NOMO-1 treated with dmso at 0.1 percent for 144 hours (cell line): ENCODE results near the gene MPST.

ENCODE experiments used
- DNase-seq: peaks from one replicate; lab custom pipeline; 2025; ENCODE audit not compliant: unreplicated experiment; lab: John Stamatoyannopoulos, UW

The MPST gene

DNA sequence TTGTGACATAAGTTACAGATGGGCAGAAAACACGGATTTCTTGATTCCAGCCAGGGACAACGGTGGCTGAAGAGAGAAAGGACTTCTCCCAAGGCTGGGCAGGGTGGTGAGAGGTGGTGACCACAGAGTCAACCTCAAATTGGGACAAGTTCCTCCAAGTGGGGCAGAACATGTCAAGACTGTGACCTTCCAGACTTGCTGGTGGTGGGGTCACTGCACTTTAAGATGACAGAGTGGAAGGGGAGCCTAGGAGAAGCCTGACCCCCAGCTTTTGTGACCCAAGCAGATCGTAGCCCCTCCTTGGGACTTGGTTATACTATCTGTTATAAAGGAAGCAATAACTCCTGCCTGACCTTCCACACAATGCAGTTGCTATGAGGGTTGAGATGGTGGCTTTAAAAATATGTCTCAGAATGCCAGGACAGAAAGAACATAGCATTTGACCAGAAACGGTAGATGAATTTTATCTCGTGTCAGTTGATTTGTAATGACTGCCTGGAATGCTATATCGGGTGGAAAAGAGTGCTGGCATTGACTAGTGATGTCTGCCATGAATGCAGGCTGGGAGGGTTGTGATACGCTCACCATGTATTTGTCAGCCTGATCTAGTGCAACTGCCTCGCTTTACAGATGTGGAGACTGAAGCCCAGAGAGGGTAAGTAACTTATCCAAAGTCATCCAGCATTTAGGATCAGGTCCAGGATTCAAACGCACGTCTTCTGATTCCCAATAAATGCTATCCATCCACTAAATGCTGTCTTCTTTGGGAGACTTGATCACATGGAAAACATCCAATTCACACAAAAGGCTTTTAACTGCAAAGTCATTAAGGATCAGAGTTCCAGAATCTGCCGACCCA is 18.6 kb upstream of the MPST start:
- no peak for DNase-seq

DNA sequence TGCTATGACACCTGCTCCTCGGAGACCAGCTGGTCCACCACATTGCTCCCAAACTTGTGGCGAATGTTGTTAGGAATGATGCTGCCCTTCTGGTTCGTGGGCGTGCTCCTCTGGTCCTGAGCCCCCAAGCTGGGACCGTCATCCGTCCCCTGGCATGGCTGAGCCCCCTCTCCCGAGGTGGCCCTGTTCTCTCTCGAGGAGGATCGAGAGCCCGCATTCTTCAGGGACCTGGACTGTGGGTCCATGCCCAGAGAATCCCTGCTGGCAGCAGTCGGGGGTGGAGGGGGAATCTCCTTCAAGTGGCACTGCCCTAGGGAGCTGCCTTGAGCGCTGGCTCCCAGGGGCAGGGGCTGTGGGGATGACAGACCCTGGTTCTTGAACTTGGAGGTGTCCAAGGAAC is 17.7 kb upstream of the MPST start:
- DNase-seq = no peak

DNA sequence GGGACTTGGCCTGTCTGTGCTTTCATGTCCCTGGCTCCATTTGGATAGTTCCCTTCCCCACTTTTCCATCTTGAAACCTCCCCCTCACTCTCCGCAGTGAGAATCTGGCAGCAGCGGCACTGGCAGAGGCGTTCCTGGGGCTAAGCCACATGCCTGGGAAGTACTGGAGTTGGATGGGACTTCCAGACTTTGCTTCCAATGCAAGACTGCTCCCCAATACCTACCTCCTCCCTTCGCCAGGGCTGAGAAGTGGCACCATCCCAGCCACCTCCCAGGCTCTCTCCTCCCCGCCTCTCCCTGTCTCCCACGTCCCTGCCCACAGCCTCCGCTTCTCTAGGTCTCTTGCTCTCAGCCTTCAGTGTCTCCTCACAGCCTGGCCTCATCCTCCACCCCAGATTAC is 16.9 kb upstream of the MPST start:
- no peak for DNase-seq

DNA sequence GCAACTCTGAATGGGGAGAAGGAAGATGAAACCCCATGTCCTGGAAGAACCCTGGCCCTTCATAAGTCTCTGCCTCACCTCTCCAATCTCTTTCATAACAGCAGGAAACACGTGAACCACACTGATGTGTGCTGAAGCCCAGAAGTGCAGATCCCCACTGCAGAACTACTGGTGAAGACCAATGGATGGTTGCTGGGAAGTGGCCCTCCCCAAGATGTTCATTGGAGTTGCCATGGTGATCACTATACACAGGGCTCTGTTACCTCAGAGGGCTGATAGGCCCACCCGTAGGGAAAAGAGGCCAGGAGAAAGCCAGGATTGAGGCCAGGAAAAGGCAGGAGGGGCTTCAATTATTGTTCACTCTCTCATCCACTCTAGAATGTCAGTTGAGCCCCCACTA is 11.9 kb upstream of the MPST start:
- no peak for DNase-seq

DNA sequence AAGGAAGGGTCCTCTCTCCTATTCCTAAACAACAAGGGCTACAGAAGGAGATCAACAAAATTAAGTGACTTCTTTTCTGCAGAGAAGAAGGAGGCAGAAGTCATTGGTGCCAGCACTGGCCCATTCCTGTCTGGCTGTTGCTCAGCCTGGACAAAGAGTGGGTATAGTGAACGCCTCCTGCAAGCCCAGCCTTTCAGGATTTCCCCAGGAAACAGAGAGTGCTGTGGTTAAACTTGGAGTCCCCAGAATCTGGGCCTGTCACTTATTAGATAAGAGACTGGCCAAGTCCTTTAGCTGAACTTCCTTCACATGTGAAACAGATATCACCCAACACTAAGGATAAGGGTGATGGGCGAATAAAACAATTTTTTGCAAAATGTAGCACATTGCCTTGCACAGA is 11.2 kb upstream of the MPST start:
- no peak for DNase-seq

DNA sequence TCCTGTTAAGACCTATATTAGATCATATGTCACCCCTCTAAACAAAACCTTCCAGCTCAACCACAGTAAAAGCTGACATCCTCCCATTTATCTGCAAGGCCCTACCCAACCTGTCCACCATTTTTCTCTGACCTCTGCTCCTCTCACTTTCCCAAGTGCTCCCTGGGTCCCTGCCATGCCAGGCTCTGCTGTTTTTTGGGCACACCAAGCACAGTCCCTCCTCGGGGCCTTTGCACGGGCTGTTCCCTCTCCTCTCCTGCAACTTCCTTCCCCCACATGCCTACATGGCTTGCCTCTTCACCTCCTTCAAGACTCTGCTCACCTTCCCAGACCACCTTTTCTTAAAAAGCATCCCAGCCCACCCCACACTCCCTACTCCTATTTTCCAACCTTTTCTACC is 10.1 kb upstream of the MPST start:
- no peak for DNase-seq

DNA sequence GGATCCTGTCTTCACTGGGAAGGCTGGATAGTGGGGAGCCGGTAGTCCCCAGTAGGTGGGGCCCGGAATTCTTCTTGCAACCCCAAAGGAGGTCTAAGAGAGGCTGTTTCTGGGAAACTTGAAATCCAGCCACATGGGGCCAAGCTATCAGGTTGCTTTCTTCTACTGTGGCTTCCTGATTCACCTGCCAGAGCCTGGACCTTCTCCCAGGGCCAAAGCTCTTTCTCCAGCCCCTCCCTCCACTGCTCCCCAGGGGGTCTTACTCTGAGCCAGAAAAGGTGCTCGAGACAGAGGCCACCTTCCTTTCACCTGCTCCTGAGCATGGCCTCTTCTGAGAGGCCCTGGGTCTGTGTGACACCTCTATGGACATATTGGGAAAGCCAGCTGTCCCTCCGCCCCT is 9.4 kb upstream of the MPST start:
- DNase-seq = no peak

DNA sequence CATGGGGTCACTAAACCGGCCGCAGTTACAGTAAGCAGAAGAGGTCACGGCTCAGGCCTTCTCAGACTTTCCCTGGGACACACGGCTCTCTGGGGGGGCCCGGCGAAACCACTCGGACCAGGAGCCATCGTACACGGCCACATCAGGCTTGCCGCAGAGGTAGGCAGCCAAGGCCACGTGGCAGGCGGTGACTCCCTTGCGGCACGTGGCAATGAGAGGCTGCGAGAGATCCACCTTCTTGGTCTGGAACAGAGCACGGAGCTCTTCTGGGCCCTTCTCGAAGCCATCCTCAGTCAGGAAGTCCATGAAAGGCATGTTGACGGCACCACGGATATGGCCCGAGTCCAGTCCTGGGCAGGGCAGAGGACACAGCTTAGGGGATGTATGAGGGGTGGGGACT is 8.6 kb upstream of the MPST start:
- DNase-seq = no peak

DNA sequence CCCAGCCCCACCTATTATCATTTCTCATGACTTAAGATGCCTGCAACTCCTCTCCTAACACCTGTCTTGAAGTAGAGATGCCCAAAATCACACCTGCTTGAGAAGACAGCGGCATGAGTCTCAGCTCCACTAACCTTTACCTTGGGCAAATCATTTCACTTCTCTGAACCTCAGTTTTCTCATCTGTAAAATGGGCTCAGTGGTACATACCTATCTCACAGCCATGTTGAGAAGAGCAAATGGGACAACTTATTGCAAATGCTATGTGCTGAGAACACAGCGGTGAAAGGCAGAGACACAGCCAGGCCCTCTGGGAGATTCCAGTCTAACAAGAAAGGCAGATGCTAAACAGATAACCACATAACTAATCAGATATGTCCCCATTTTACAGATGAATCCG is 8.1 kb upstream of the MPST start:
- no peak for DNase-seq

DNA sequence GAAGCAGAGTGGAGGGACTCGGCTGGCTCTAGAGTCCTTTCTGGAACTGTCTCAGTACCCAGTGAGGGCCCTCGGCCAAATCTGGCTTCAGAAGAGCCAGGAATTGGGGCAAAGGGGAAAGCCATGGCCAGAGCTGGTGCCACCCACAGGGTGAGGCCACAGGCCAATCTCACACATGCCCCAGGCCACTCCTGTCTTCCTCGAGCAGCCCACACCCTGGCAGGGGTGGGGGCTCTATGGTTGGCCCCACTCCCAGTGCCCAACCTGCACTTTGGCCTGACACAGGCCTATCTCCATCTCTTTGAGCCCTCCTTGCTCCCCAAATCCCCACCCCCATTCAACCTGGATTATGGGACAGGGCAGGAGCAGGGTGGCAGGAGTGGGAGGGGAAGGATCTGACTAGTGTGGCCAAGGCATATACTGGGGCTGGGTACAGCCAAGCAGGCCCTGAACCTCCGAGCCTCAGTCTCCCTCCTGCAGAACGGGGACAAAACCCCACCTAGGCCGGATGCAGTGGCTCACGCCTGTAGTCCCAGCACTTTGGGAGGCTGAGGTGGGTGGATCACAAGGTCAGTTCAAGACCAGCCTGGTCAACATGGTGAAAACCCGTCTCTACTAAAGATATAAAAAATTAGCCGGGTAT is 7.2 kb upstream of the MPST start:
- DNase-seq = no peak

DNA sequence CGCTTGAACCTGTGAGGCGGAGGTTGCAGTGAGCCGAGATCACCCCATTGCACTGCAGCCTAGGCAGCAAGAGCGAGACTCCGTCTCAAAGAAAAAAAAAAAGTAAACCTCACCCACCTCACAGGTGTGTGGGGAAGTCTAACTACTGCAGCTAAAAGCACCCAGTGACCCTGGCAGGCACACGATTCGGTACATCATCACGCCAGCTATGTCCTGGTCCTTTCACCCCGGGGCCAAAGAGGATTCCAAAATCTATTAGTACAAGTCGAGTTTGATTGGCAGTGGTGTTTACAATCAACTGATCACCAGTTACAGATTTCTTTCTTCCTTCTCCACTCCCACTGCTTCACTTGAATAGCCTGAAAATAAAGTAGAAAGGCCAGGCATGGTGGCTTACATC is 6.6 kb upstream of the MPST start:
- DNase-seq = no peak

DNA sequence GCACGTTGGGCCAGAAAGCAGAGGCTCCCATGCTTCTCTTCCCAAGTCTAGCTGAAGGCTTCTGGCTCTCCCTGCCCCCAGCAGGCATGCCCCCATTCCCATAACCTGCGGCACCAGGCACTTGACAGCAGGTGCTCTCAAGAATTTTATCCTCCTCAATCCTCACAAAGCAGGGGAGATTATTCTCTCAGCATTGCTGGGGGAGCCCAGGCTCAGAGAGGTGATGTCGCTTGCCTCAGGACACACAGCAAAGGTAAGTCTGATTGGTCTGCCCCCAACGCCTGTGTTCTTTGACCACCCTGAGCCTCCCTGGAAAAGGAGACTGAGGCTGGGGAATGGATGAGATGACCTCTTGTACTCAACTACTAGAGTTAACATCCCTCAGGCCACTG is 5.1 kb upstream of the MPST start:
- no peak for DNase-seq

DNA sequence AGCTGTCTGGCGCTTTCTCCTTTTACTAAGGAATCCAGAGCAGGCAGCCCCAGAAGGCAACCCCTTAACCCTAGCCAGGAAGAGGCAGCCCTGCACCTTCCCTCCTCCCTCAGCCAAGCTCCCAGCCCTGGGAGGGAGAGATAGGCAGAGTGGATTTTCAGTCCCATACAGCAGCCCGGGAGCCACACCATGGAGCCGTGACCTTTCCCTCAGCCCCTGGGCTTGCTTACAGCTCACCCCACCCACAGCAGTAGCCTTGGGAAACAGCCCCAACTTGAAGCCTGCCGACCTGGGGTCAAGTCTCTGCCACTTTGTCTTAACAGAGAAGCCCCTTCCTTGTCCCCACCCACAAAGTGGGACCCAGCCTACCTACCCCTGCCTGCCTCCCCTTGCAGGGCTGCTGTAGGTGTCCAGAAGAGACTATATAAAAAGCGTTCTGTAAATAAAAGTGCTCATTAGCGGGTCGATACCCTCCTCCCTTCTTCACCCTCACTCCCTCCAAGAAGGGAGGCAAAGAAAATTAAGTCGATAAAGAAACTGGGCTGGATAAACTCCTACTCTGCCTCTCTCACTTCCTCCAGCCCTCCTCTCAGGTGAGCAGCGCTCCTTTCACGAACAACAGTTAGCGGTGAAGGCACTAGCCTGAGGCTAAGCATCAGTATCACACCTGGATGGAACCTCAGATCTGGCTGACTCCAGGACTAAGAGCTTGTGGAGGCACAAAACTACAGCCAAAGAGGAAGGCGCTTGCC is 4.5 kb upstream of the MPST start:
- no peak for DNase-seq

DNA sequence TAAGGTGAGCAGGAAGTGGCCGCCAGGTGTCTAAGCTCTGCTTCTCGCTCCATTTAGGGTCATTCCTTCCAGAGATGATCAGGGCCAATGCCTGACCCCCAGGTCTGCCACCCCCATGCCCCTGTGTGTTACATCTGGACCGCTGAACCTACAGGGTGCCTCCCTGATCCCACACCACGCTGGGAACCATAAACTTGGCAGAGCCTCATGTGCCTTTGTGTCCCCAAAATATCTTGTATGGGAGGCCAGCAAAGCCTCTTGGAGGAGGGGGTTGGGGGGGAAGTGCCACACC is 4.0 kb upstream of the MPST start:
- no peak for DNase-seq

DNA sequence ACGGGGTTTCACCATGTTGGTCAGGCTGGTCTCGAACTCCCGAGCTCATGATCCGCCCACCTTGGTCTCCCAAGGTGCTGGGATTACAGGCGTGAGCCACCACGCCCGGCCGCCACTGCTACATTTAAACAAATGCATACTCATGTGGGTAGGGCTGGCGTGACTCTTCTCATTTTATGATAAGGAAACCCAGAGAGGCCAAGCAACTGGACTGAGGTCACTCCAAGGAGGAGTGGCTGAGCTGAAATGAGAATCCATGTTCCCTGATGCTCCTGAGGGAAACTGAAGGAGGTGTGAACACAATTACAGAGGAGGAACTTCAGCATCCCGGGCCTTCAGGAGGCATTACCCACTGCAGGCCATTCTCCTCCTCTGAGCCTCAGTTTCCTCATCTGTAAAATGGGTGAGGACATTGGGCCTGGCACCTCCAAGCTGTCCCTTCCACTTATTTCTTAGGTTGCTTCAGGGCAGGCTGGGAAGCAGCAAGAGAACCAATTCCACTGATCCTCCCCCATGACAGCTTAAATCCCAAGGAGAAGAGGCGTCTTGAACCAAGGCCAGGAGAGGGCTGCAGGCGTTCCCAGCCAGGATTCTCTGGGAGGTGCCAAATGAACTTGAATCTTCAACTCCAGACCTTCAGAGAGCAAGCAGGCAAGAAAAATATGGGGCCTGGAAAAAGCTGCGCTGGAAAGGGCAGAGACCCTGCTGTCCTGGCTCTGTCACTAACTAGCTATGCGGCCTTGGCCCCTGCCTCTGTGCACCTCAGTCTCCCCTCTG is 3.2 kb upstream of the MPST start:
- DNase-seq = no peak

DNA sequence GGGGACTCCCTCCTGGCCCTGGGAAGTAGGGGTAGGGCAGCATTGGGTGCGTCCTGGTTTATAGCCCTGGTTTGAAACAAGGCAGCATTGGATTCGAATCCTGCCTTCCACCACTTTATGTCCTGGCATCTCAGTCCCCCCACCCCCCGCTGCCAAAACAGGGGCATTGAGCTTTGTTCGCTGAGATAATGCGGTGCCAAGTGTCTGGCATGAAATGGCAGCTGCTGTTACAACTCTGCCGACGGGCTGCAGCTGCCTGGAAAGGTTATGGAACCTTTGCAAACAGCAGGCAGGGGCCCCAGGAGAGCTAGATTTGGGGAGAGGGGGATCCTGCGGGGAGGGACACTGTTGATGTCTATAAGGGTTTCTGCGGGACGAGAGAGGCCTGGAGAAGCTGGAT is 2.2 kb upstream of the MPST start:
- no peak for DNase-seq

DNA sequence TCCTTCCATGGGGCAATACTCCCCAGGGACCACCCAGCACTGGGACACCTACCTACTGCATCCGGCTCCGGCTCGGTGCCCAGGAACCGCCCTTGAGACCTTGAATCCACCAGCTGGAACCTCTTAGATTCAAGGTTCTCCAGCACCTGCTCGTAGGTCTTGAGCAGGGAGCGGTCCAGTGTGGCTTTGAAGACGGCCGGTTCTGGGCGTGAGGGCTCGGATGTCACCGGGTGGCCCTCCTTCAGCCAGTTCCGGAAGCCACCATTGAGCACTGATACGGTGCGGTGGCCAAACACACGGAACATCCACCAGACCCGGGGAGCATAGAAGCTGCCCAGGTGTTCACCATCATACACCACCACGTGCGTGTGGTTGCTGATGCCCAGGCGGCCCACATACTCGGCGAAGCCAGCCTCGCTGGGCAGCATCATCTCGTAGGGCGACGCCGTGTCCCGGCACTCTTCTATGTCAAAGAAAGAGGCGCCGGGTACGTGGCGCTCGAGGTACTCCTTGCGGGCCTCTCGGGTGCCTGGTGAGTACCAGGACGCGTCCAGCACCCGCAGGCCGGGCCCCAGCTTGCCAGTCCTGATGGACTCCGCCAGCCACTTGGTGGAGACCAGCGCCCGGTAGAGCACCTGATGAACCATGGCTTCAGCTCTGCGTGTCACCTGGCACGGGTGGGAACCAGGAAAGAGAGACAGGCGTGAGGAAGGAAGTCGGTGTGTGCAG is 1.3 kb upstream of the MPST start:
- no peak for DNase-seq

DNA sequence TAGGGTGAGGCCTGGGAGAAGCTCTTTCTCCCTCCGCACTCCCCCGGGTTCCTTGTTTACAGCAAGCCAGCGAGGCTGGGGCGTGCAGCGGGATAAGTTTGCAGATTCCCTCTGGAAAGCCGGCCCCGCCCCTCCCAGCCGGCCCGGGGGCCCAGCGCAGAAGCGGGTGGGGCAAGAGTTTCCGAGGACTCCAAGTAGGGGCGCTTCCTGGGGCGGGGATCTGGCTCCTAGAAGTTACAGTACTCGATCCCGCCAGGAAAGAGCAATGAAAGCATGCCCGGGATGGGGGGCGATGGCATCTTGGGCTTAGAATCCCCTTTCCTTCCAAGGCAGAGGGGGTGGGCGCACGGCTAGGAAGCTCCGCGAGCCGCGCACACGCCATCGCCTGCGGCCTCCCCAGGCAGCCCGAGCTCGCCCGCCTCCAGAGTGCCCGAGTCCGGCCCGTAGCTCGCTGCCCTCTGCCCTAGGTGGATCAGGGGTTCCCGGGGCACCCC is 680 bp upstream of the MPST start:
- no peak for DNase-seq

DNA sequence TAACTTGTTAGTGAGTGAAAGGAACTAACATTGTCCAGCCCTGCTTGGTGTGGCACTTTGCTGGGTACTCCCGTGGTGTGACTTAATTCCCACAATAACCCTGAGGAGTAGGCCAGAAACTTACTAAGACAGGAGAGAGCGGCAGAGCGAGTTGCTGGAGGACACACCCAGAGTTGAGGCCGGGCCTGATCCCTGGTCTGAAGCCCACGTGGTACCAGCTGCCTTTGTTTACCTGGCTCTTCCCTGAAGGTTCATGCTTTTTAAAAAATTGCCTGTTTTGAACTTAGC is 594 bp downstream of the MPST start:
- DNase-seq = peak; percentile 25

DNA sequence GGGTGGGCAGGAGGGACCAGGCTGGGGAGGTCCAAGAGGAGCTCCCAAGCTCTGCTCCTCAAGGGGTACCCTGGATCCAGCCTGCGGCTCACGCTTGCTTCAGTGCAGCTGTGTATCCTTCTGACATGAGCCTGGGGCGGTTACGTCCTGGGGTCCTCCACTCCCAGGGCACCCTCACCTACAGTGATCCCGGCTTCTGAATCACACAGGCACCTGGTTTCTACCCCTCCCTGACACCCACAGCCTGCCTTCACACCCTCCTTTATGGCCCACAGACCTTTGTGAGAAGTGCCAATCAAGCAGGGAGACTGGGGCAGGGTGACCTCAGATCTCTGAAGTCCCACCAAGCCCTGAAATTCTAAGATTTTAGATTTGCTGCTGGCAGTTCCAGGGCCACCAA is 1.5 kb downstream of the MPST start:
- no peak for DNase-seq
